Brain microvascular endothelial cell (primary cell): Measurements from ENCODE around the gene NUDT7.

Source experiments
- DNase-seq: peaks from one replicate; pipeline ENCODE4 v3.0.0-alpha.2; 2020
- H3K27ac ChIP-seq: fragments of 250-450 bp; sonication (Bioruptor Pico); 2 replicates; pipeline ENCODE4 v1.5.1; 2020; ENCODE audit warnings: mild to moderate bottlenecking, moderate library complexity
- H3K27me3 ChIP-seq: fragments of 250-450 bp; sonication (Bioruptor Pico); replicated peaks from 2 replicates; pipeline ENCODE4 v1.5.1; 2020; ENCODE audit warnings: mild to moderate bottlenecking
- H3K36me3 ChIP-seq: fragments of 250-450 bp; sonication (Bioruptor Pico); replicated peaks from 2 replicates; pipeline ENCODE4 v1.5.1; 2020; ENCODE audit warnings: mild to moderate bottlenecking
- H3K4me3 ChIP-seq: 2 replicates; pipeline ENCODE4 v1.5.1; 2011; ENCODE audit warnings: low read depth, mild to moderate bottlenecking, control low read depth, low read length, moderate library complexity
- in situ Hi-C: cut with HindIII; loops from 2 replicates; pipeline ENCODE4 v1.10.0; 2017; ENCODE audit warnings: low sequenced_read_pairs, low pct_ligation_motif_present
- TF ChIP-seq, protein P1 (sequence below): IDR thresholded peaks from 2 replicates; pipeline ENCODE4 v1.5.1; 2011; ENCODE audit warnings: low read depth, mild to moderate bottlenecking, moderate library complexity, low read length, control low read depth, inconsistent platforms; ENCODE audit errors: missing control alignments

The NUDT7 gene

DNA sequence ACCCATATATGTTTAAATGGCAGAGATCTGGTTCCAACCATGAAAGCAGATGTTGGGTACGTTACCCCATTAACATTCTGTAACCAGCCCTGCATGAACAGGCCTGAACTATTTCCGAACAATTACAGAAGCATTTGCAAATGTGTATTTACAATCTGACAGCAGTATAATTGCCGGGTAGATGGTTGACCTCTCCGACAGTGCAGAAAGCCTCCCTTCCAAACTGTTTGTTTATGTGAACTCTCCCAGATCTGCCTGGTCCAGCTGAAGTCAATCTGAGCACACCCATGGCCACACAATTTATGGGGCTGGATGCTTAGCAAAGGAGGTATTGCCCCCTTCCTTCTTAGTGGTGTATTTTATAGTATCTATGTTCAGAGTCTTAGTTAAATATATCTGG is 21.8 kb downstream of the NUDT7 start:
- no peaks in the 10 kb centered on the region for H3K36me3 ChIP-seq
- H3K4me3 ChIP-seq: no peak overlapping the region
- H3K27me3 ChIP-seq: no peaks in the 10 kb centered on the region
- in situ Hi-C loops: no loop called here
- DNase-seq: no peak
- no peak overlapping the region for H3K27ac ChIP-seq
- TF ChIP-seq, protein P1, sequence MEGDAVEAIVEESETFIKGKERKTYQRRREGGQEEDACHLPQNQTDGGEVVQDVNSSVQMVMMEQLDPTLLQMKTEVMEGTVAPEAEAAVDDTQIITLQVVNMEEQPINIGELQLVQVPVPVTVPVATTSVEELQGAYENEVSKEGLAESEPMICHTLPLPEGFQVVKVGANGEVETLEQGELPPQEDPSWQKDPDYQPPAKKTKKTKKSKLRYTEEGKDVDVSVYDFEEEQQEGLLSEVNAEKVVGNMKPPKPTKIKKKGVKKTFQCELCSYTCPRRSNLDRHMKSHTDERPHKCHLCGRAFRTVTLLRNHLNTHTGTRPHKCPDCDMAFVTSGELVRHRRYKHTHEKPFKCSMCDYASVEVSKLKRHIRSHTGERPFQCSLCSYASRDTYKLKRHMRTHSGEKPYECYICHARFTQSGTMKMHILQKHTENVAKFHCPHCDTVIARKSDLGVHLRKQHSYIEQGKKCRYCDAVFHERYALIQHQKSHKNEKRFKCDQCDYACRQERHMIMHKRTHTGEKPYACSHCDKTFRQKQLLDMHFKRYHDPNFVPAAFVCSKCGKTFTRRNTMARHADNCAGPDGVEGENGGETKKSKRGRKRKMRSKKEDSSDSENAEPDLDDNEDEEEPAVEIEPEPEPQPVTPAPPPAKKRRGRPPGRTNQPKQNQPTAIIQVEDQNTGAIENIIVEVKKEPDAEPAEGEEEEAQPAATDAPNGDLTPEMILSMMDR: no peak

DNA sequence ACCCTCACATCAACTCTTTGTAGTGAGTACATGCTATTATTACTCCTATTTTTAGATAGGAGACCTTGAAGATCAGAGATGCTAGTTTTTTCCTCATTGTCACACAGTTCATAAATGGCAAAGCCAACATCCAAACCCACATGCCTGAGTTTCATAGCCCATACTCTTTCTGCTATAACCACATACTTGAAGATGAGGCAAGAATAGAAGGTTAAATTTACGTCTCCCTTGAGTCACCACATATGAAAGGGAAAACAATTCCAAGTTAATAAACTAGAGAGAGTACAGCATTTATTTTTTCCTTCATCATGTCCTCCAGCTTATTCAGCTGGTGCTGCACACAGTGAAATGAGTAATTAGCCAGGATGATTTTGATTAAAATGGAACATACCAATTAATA is 23.7 kb downstream of the NUDT7 start:
- Histone ChIP-seq H3K27me3 (no peaks in the 10 kb centered on the region), H3K36me3 (no peaks in the 10 kb centered on the region), H3K4me3 (no peak overlapping the region), H3K27ac (no peak overlapping the region)
- TF ChIP-seq, protein P1: no peak
- in situ Hi-C loops: no loop called here
- no peak for DNase-seq

DNA sequence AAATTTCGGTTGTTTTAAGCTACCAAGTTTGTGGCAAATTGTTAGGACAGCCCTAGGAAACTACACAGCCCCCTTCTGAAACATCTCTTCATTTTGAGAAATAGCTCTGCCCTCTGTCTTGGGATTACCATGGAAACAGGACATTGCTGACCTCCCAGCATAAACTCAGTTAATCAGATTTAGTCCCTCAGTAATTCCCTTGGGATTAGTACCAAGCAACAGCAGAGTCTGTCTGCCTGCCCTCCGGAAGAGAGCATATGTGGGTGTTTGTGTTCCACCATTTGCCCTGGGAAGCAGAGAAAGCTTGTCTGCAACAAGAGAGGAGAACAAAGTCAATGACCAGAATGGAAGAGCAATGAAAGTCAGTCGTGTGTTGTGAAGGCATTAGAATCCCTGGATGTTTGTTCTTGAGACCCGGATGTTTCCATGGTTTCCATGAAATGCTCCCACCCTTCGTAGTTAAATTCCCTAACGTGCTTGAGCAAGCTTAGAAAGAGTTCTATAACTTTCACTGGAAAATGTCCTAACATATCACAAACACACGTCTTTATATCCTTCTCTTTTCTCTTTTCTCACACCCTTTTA is 26.2 kb downstream of the NUDT7 start:
- TF ChIP-seq, protein P1: no peak
- Histone ChIP-seq H3K36me3 (no peaks in the 10 kb centered on the region), H3K27ac (no peak overlapping the region), H3K27me3 (no peaks in the 10 kb centered on the region), H3K4me3 (no peak overlapping the region)
- in situ Hi-C loops: no loop called here
- no peak for DNase-seq

DNA sequence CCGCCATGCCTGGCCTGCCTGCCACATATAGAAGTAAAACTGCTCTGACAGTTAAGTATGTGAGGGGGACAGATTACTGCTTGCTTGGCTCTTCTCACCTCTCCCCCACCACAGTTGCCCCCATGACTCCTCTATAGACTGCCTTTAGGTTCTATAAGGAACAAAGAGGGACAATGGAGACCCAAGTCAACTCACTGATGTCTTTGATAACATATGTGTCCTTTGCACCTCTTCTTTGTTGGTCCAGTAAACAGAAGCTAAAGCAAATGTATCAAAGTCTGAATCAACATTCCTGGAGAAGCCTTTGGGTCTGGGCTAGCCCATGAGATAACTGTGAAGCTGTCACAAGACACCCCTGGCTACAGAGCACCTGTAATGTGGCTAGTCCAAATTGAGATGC is 27.1 kb downstream of the NUDT7 start:
- no peak overlapping the region for H3K27ac ChIP-seq
- H3K27me3 ChIP-seq: no peaks in the 10 kb centered on the region
- no peaks in the 10 kb centered on the region for H3K36me3 ChIP-seq
- in situ Hi-C loops: no loop called here
- no peak for DNase-seq
- TF ChIP-seq, protein P1: no peak
- no peak overlapping the region for H3K4me3 ChIP-seq

DNA sequence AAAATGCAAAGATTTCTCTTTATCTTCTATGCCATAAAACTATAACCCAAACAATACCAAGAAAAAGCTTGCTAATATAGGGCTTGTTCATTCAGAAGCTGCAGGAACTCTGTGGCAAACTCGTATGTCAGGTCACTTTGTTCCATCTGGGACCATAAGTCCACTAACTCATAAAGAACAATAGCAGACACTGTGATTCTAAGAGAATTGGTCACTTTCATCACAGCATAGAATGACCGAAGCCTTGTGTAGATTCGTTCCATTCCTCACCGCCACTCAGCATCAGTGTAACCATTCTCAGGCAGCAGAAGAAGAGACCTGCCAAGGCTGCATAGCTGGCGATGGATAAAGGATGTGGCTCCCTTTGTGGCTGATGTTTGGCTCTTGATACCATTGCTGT is 35.7 kb downstream of the NUDT7 start:
- TF ChIP-seq, protein P1: no peak
- H3K27ac ChIP-seq: no peak overlapping the region
- in situ Hi-C loops: no loop called here
- no peaks in the 10 kb centered on the region for H3K36me3 ChIP-seq
- H3K27me3 ChIP-seq: no peaks in the 10 kb centered on the region
- no peak for DNase-seq
- H3K4me3 ChIP-seq: no peak overlapping the region

DNA sequence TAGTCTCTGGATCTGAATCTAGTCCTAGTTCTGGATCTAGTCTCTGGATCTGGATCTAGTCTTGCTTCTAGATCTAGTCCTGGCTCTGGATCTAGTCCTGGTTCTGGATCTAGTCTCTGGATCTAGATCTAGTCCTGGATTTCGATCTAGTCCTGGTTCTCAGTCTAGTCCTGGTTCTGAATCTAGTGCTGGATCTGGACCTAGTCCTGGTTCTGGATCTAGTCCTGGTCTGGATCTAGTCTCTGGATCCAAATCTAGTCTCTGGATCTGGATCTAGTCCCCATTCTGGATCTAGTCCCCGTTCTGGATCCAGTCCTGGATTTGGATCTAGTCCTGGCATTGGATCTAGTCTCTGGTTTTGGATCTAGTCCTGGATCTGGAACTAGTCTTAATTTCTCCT is 36.2 kb downstream of the NUDT7 start:
- no peak overlapping the region for H3K4me3 ChIP-seq

More for the DNA sequence above, 36.2 kb downstream of the NUDT7 start:
- in situ Hi-C loops: no loop called here
- H3K27ac ChIP-seq: no peak overlapping the region
- no peak for DNase-seq
- no peaks in the 10 kb centered on the region for H3K27me3 ChIP-seq
- H3K36me3 ChIP-seq: no peaks in the 10 kb centered on the region
- TF ChIP-seq, protein P1: no peak
